LHCN-M2 (cell line): ENCODE results near the gene BNC1. TPM values are rescaled to one million over a fixed set of nuclear protein-coding genes. Genes with fewer than 3 reads are reported as not detected.

Source experiments
- DNase-seq: peaks from one replicate; pipeline ENCODE4 v3.0.0-alpha.2; 2012; ENCODE audit warnings: low read depth
- polyA plus RNA-seq: library from polyadenylated mRNA; unstranded; fragments of >200 nt; gene quantifications from one replicate; pipeline ENCODE4 v1.2.1, GENCODE V29; 2012; ENCODE audit warnings: missing spikeins
- total RNA-seq: library from RNA; depleted of rRNA; stranded (reverse); fragments of >200 nt; gene quantifications from 2 replicates; pipeline ENCODE4 v1.2.3, GENCODE V29; 2014; rRNA removed

Gene BNC1, protein sequence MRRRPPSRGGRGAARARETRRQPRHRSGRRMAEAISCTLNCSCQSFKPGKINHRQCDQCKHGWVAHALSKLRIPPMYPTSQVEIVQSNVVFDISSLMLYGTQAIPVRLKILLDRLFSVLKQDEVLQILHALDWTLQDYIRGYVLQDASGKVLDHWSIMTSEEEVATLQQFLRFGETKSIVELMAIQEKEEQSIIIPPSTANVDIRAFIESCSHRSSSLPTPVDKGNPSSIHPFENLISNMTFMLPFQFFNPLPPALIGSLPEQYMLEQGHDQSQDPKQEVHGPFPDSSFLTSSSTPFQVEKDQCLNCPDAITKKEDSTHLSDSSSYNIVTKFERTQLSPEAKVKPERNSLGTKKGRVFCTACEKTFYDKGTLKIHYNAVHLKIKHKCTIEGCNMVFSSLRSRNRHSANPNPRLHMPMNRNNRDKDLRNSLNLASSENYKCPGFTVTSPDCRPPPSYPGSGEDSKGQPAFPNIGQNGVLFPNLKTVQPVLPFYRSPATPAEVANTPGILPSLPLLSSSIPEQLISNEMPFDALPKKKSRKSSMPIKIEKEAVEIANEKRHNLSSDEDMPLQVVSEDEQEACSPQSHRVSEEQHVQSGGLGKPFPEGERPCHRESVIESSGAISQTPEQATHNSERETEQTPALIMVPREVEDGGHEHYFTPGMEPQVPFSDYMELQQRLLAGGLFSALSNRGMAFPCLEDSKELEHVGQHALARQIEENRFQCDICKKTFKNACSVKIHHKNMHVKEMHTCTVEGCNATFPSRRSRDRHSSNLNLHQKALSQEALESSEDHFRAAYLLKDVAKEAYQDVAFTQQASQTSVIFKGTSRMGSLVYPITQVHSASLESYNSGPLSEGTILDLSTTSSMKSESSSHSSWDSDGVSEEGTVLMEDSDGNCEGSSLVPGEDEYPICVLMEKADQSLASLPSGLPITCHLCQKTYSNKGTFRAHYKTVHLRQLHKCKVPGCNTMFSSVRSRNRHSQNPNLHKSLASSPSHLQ
- total RNA-seq = 11.5 and 13.8 TPM in 2 replicates
- polyA plus RNA-seq = 4.7 TPM

DNA sequence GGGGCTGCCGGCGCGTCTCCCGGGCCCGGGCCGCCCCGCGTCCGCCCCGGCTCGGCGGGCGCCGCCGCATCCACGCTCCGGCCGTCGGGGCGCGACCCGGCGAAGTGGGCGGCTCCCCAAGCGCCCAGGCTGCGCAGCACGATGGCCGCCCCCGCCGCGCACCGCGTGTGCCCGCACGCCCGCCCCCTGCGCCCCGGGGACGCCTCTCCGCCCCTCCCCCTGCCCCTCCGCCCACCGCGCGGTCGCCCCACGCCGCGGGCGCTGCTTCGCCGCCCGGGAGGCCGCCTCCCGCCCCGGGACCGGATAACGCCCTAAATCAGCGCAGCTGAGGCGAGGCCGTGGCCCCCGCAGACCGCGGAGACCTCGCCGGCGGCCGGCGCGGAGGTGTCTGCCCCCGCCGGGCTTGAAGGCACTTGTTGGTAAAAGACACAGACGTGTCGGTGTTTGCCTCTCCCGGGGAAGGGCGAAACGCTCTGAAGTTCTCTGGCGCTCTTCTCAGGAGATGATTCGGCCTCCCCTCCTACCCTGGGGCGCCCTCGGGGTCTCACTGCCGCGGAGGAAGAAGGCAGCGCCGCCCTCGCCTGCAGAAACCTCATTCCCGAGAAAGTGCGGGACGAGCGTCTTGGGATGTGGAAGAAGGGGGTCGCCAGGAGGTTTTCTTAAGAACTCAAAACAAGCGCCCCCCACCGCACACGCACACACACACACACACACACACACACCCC, at the start of gene BNC1:
Gene BNC1, minus strand, starts transcription at position 106 of the 725 bp plus-strand sequence. Its CDS starts 36 bp downstream, at position 70.
- no peak for DNase-seq

DNA sequence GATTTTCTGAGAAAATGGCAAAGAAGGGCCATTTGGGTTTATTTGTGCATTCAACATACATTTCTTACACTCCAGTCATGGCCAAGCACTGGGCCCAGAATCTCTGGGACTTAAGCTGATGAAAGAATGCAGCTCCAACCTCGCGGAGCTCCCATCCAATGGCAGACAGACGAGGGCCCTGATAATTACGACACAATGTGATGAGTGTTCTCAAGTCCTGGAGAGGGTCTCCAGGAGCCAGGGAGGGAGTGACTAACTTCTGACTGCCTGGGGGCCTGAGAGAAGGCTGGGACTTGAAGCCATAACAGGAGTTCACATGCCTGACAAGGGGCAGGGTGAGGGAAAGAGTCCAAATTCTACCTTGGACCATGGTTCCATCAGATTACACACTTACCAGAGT, 42.6 kb upstream of the BNC1 start:
- no peak for DNase-seq

DNA sequence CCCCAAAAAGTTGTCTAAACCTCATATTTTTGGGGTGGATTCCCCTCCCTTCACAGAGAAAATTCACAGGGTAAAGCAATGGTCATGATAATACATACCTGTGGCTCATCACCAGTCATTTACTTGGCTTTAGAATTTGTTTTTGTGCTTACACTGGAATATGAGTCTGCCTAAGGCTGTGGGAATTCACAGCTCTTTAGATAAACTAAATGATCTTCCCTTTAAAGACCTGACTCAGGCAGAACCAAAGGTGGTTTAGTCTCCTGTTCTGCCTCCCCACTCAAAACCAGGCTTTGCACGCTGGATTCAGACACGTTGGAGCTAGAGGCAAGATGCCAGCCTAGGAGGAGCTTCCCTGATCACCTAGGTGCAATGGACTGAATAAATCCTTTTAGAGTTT, 40.3 kb upstream of the BNC1 start:
- DNase-seq = no peak

DNA sequence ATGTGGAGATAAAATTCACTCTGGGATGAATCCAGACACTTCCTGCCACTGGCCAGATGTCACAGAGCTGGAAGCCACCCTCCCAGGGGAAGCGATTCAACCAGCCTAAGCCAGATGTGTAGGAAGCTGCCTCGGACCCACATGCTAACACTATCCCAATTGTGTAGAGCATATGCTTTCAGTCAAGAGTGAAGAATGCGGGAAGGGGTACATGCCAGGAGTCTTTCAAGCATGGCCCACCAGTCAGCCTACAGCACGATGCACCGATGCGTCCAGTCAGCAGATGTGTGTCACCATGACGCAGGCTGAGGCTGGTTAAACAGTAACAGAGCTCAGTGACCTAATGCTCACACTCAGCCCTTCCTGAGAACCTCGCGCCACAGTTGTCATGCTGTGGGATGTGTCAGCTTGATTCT, 38.8 kb upstream of the BNC1 start:
- DNase-seq = peak; percentile 93

DNA sequence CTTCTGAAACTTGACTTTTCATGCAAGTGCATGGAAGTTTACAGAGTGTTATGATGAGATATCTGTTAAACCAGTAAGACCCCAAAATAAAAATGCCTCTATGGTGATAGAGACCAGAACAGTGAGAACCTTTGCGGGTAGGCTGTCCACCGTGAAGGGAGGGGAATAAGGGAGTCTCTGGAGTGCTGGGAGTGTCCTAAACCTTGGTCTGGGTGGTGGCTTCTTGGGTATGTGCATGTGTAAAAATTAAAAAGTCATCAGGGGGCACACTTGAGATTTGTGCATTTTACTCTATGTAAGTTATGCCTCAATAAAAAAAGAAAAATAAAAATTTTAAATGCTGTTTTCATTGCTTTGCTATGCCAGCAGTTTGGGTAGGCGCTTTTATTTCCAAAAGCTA, 38.2 kb upstream of the BNC1 start:
- no peak for DNase-seq

DNA sequence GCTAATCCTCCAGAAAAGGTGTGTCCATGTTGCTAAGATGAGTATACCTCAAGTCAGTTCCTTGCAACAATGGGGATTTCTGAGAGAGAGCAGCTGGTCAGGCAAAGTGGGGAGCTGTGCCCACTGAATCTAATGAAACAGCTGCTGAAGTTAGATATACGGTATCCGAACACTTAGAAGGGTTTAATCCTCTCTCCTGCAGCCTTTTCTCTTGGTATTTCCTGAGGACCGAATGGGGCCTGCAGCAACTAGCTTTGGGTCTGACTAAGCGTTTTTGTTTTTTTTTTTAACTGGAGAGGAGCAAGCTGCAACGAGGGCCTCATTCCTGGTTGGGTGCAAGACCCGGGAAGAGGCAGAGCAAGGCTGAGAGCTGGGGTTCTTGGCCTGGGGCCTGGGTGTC, 37.6 kb upstream of the BNC1 start:
- peak; percentile 79 for DNase-seq

DNA sequence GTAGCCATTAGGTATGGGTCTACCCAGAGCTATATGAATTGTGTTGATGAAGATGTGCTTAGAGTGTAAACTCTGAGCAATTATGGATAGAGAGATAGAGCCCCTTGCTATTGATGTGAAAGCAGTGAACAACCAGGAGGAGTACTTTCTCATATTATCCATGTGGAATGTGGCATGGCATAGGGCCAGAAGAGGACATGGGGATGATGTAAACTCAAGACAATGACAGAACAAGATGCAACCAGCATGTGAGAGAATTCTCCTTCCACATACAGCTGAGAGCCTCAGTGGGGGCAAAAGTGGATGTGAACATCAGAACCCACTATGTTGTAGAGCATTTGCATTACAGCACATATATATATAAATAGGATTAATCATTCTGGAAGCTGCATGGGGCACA, 36.4 kb upstream of the BNC1 start:
- peak; percentile 43 for DNase-seq

DNA sequence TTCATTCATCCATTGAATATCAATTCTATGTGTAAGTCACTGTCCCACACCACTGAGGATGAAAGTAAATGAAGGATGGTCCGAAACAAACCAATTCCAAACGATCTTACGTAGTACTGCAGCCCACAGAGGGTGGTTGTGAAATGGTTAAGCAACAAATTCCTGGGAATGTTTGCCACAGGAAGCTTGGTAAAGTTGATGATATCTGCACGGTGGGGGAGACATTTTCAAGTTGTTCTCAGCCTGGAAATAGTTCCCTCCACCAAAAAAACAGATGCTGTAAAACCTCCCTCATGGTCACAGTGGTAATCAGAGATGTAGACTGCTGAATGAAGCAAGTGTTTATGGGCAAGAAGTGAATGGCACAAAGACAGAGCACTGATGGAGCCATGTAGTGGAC, 35.9 kb upstream of the BNC1 start:
- DNase-seq = peak; percentile 27

DNA sequence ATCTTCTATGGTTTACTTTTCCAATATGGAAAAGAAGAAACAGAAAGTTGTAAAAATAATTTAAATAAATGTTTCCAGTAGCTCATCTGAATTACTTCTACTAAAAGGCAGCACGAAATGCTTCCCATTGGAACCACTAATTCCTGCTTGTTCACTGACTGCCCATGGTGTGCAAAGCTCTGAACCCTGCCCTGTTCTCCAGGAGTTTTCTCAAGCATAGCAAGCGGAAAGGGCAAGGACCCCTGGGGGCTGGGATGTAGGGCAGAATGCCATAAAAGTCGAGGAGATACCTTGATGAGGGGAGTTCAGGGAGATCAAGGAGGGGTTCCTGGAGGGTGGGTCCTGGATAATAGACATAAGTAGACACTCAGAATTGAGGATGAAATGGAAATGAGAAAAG, 35.3 kb upstream of the BNC1 start:
- DNase-seq = no peak

DNA sequence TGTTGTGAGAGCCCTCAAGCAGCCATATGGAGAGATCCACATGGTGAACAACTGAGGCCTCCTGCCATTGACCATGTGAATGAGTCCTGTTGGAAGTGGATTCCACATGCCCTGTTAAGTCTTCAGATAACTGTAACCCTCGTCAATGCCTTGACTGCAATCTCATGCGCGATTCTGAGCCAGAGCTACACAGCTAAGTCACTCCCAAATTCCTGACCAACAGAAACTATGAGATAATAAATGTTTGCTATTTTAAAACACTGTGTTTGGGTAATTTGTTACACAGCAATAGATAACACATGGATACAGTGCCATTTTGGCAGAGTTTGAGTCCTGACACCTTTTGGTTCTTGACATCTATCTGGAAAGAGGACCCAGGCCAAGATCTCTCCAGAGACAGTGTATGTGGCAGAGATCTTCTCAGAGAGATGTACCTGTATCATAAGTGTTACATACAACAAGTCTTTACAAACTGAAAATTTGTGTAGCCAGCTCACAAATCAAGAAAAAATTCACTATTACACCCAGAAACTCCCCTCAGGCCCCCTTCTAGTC, 34.5 kb upstream of the BNC1 start:
- DNase-seq = no peak

DNA sequence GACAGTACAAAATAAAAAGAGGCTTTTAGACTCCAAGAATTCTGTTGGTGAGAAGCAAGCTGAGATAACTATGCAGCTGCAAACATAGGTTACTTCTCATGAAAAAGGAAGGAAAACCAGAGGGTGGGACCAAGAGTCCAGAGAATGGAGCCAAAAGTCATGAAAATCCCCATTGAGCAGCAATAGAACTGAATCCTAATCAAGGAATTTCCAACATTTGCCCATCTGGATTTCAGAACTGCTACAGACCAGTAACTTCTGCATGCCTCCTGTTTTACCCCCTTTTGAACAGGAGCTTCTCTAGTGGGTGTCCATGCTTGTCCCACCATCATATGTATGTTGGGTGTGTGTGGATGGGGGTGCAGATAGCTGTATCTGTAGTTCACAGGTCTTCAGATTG, 33.6 kb upstream of the BNC1 start:
- no peak for DNase-seq

DNA sequence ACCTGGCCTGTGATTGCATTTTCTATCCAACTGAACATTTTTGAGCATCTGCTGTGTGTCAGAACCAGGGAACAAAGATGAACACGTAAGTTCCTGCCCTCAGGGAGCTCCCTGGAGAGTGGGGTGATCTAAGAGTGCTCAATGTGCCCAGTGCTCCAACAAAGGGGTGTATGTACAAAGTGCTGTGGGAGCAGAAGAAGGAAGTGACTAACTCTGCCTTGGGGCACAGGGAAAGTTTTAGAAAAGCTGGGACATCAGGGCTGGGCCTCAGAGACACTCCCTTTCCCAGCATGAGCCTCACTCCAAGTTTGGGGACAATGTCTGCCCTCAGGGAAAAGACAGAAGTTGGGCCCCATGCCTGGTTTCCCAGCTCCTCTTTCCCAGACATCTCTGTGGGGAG, 27.6 kb upstream of the BNC1 start:
- no peak for DNase-seq

DNA sequence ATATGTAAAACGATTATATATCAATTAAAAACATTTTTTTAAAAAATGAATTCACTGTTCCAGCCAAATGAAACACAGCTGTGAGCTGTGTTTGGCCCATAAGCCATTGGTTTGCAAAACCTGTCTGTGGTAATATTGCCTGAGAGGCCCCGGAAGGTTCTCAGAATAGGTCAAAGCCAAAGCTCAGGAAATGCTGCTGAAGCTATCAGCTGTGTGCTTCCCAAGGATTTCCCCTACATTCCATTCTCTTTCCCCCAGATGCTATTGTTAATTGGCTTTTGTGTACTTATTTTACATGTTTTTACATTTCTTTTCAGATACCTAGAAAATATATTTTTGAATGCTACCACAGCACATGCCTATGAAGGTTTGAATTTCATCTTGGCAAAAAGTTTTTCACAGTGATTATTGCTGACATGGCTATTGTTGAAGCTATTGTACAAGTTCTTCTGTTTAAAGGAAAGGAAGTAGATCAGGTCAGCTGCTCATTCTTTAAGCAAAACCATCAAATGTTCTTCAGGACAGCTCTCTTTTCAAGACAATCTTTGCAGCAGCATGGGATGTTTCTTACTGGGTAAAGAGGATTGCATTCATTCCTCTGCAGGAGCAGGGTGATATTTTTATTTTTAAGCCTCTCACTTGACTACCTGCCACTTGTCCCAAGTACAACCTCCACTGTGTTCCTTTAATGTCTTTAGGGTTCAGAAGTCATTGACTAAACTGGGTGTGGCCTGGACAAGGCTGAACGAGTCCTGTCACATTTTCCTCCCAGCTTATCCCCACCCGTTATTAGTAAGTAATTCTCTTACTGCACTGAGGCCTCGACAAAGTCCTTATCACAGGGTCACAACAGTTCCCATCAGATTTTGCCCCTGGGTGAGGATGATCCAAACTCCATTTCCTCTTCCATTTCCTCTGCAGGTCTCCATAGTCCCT, 26.3 kb upstream of the BNC1 start:
- DNase-seq = no peak

DNA sequence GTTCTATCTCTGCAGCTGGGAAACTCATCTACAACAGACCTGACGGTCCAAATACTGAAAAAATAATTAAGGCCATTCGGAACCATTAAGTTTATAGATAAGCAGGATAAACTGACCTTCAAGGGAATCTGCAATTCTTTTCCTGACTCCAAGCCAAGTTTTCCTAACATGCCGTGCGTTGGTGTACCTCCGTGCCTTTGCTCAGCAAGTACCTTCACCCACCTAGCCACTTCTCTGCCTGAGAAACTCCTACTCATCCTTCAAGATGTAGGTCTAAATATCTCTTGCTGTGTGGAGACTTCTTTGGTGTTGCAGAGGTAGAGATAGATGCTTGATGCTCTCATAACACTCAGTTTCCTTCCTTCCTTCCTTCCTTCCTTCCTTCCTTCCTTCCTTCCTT, 24.2 kb upstream of the BNC1 start:
- no peak for DNase-seq

DNA sequence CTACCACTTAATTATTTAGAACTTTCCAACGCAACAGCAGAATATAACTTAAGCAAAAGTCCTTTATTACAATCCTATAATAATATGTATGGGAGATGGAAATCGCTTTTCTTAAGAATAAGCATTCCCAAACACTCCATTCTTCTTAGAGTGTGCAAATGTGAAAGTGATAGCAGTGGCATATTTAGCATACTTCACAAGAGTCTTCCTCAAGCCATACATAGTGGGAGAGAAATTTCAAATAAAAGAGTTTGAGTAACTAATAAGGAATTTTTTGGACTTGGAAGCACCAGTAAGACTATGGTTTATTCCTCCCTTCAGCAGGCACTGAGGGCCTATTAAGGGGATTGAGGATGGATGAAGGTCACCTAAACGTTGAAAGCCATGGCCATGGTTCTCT, 22.1 kb upstream of the BNC1 start:
- no peak for DNase-seq

DNA sequence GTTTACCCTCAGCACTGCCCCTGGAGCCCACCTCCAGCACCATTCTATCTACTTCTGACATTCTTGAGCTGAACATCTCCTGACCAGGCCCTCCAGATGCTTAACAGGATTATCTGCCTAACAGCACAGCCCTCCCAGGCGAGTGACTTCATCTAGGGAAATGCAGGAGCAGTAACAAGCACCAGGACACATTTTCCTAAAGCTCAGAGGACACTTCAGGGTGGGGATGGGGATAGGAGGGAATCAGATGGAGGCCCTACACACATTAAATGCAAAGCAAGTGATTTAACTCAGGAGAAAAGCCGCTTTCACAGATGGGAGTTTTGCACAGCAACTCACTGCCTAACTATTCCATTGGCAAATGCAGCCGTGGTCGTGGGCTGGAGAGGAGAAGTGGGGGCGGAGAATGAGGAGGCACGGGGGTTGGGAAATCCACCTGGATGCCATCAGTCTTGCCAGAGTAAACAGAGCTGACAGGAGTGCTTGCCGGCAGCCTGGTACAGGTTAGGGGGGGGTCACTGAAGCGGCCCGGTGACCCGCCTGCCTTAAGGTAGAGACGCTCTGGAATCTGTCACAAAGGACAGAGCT, 21.3 kb upstream of the BNC1 start:
- no peak for DNase-seq

DNA sequence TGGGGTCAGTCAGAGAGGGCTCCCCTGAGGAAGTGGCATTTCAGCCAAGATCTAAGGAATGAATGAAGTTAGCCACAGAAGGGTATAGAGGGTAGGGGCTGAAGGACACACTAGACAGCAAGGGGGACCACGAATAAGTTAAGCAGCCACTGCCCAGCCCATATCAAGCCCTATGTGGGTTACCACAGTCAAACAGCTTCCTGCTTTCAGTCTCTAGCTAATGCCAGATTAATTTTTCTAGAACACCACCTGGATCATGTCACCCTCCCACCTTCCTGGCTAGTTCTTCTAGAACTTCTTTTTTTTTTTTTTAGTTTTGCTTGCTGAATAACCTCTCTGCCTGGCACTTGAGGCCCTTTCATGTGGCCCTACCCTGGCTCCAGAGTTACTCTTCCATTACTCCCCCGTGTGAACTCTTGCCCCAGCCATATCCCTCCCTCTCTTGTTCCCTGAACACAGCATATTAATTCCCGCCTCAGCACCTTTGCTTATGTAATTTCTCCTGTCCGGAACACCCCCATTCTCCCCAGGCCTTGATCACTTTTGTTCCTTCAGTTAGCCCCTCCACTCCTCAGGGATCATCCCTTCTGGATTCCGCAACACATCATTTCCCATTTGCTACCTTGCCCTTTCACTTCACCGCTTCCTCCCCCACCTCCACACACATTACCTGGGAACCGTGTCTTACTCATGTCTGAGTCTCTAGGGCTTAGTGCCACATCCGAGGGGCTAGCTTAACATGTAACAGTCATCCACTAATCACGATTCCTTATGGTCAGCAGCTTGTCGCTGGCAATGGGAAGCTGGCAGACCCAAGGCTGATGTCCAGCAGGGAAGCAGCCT, 20.6 kb upstream of the BNC1 start:
- DNase-seq = no peak

DNA sequence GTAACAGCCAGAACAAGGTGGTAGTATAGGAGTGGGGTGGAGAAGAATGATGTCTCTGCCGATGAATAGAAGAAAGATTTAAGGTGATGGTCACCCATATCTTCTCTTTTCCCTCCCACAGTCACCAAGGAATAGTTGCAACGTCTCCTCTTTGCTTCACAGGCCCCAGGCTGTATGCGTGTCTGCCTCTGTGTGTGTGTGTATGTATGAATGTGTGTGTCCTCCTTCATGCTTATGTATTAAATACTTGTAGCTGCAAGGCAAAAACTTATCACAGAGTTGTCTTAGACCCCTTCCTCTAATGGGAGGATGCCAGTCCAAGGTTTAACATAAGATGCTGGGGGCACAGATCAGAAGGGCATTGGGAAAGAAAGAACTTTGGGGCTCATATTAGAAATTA, 19.1 kb upstream of the BNC1 start:
- DNase-seq = no peak

DNA sequence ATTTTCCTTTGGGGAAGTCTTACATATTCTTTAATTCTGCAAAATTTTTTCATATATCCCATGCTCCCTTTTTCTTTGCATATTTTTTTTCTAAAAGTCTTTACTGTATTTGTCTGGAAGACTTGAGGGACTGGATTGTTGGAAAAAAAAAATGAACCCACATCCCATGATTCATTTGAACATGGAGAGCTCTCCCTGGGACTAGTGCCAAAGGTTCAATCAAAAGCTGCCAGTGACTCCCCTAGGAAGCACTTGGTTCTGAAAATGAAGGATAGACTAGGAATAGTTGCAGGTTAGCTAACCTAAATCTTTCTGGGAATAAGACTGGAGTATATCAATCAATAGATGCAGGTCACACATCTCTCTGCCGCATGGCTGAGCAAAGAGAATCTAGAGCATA, 16.4 kb upstream of the BNC1 start:
- DNase-seq = peak; percentile 62
